ENCODE results near the gene SPON1.

The SPON1 gene

DNA sequence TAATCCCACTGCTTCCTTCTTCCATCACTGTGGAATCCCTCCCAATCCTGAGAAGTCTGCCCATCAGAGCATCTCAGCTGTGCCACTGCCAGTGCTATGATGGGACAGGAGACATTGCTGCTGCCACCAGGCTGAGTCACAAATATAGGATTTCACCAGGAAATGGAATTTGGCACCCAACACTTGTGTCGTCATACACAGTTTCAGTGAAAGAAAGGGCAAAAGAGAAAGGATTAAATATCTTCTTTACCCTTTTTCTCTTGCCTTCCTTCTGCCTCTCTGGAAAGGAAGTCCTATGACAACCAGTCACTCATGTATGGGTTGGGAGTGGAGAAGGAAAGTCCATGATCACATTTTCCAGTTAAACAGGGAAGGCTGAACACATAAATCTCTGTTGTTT, 133.4 kb downstream of the SPON1 start:
- no peaks in the 10 kb centered on the region for H3K36me3 ChIP-seq (ENCODE audit: control insufficient read depth, low read depth, low read length)
- no peak overlapping the region for H3K9ac ChIP-seq (ENCODE audit: low read length)
- H3K9me3 ChIP-seq (ENCODE audit: control insufficient read depth, low read depth, low read length), result no peaks in the 10 kb centered on the region
- H3K4me3 ChIP-seq (ENCODE audit: low read length), result no peak overlapping the region
- H3K27me3 ChIP-seq (ENCODE audit: control insufficient read depth, insufficient read depth, low read length), result no peaks in the 10 kb centered on the region
- H3K27ac ChIP-seq (ENCODE audit: low read length), result no peak overlapping the region
- no peaks in the 10 kb centered on the region for H3K4me1 ChIP-seq (ENCODE audit: control insufficient read depth, low read depth, low read length)

DNA sequence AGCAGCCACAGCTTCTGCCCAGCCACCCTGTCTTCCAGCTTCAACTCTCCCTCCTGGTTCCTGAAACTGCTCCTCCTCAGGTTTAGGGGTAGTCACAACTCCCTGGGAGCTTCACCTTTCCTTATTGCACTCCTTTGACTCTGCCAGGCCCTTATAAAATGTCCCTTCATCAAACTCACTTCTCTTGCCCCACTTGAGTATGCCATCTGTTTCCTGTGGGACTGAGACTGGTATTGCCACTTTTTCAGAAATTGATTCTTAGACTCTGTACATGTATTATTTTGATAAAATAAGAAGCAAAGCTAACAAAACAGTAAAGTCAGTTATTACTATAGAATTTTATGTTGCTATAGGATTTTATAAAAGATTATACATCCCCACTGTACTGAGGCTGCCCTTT, 134.1 kb downstream of the SPON1 start:
- Histone ChIP-seq H3K36me3 (ENCODE audit: control insufficient read depth, low read depth, low read length) (no peaks in the 10 kb centered on the region), H3K9ac (ENCODE audit: low read length) (no peak overlapping the region), H3K9me3 (ENCODE audit: control insufficient read depth, low read depth, low read length) (no peaks in the 10 kb centered on the region), H3K4me3 (ENCODE audit: low read length) (no peak overlapping the region), H3K4me1 (ENCODE audit: control insufficient read depth, low read depth, low read length) (no peaks in the 10 kb centered on the region), H3K27me3 (ENCODE audit: control insufficient read depth, insufficient read depth, low read length) (no peaks in the 10 kb centered on the region), H3K27ac (ENCODE audit: low read length) (no peak overlapping the region)

DNA sequence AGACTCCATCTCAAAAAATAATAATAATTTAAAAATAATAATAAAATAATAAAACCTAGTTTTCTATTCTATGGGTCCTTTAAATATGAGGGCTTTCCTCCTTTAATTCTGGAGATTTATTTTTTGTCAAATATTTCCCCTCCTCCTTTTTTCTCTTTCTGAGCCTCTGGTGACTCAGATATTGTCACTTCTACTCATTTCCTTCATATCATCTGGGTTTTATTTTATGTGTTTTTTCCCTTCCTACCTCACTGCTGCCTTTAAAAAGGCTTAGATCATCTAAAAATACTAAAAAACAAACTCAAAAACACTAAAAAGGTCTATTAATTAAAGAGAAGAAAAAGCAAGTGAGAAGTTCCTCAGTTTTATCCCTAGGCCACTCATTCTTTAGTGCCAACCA, 138.9 kb downstream of the SPON1 start:
- Histone ChIP-seq H3K27me3 (ENCODE audit: control insufficient read depth, insufficient read depth, low read length) (no peaks in the 10 kb centered on the region), H3K36me3 (ENCODE audit: control insufficient read depth, low read depth, low read length) (no peaks in the 10 kb centered on the region), H3K4me3 (ENCODE audit: low read length) (no peak overlapping the region), H3K4me1 (ENCODE audit: control insufficient read depth, low read depth, low read length) (no peaks in the 10 kb centered on the region), H3K9me3 (ENCODE audit: control insufficient read depth, low read depth, low read length) (no peaks in the 10 kb centered on the region), H3K27ac (ENCODE audit: low read length) (no peak overlapping the region), H3K9ac (ENCODE audit: low read length) (no peak overlapping the region)

DNA sequence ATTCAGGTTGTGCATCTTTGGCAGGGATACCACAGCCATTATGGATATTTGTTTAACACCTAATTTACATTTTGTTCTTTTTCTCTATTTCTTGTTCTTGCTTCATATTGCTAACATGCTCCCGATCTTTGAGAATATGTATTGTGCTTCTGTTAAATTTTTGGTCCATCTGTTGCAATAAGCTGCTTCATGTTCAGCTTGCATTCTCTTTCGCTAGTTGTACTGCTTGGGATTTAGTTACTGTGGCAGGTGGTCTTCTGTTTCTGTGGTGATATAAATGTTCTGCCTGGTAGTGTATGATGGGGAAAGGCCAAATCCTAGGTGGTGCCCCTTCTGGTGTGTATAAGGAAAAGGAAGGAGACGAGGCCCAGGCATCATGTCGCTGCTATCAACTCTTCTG, 140.2 kb downstream of the SPON1 start:
- Histone ChIP-seq H3K27ac (ENCODE audit: low read length) (no peak overlapping the region), H3K9ac (ENCODE audit: low read length) (no peak overlapping the region), H3K27me3 (ENCODE audit: control insufficient read depth, insufficient read depth, low read length) (no peaks in the 10 kb centered on the region), H3K9me3 (ENCODE audit: control insufficient read depth, low read depth, low read length) (no peaks in the 10 kb centered on the region), H3K36me3 (ENCODE audit: control insufficient read depth, low read depth, low read length) (no peaks in the 10 kb centered on the region), H3K4me1 (ENCODE audit: control insufficient read depth, low read depth, low read length) (no peaks in the 10 kb centered on the region), H3K4me3 (ENCODE audit: low read length) (no peak overlapping the region)

DNA sequence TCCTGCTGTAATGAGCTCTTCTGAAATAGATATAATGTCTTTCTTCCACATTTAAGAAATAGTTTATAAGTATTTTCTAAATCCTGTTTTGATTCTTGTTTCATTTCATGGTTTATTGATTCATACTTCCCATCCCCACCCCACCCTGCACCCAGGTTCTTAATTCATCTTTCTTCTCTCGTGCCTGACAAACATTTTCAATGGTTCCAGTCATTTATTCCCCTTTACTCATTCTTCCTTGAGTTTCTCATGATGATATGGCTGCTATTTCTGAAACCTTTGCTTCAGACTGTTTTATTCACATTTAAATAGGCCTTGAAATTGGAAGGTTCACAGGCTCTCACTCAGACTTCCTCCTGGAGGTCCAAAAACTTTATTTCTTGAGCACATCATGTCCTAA, 142.9 kb downstream of the SPON1 start:
- Histone ChIP-seq H3K27ac (ENCODE audit: low read length) (no peak overlapping the region), H3K4me1 (ENCODE audit: control insufficient read depth, low read depth, low read length) (no peaks in the 10 kb centered on the region), H3K4me3 (ENCODE audit: low read length) (no peak overlapping the region), H3K9ac (ENCODE audit: low read length) (no peak overlapping the region), H3K27me3 (ENCODE audit: control insufficient read depth, insufficient read depth, low read length) (no peaks in the 10 kb centered on the region), H3K36me3 (ENCODE audit: control insufficient read depth, low read depth, low read length) (no peaks in the 10 kb centered on the region), H3K9me3 (ENCODE audit: control insufficient read depth, low read depth, low read length) (no peaks in the 10 kb centered on the region)

DNA sequence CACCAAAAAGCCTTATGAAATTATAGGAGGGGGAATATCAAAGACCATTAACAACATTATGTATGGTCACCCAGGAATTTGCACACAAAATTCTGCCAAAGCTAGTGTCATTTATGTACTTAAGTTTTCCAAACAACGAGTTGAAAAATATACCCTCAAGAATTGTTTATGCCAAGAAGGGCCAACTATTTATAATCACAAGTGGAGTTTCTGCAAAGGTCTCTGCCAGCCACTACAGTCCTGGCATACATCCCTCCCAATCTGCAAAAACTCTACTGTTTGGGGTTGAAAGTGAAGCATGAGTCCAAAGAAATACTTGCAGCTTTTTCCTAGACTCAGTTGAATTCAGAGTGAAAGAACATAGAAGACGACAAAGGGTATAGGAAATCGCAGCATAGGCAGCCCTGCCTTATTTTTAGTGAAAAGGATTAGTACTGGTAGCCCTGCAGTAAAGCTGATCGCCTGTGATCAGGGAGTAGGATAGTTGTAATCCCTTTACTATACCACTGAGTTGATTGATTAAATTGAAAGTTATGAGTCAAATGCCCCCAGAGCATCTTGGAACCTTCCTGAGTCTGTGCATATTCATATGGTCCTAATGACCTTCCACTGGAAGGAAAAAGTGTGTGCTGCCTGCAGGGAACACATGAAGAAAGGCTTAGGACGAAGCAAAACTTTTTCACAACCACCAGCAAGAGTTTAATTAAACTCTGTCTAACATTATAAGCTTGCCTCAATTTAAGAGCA, 144.0 kb downstream of the SPON1 start:
- no peak overlapping the region for H3K27ac ChIP-seq (ENCODE audit: low read length)
- H3K4me1 ChIP-seq (ENCODE audit: control insufficient read depth, low read depth, low read length), result no peaks in the 10 kb centered on the region
- H3K36me3 ChIP-seq (ENCODE audit: control insufficient read depth, low read depth, low read length), result no peaks in the 10 kb centered on the region
- no peak overlapping the region for H3K4me3 ChIP-seq (ENCODE audit: low read length)
- H3K27me3 ChIP-seq (ENCODE audit: control insufficient read depth, insufficient read depth, low read length), result no peaks in the 10 kb centered on the region
- H3K9ac ChIP-seq (ENCODE audit: low read length), result no peak overlapping the region
- no peaks in the 10 kb centered on the region for H3K9me3 ChIP-seq (ENCODE audit: control insufficient read depth, low read depth, low read length)

DNA sequence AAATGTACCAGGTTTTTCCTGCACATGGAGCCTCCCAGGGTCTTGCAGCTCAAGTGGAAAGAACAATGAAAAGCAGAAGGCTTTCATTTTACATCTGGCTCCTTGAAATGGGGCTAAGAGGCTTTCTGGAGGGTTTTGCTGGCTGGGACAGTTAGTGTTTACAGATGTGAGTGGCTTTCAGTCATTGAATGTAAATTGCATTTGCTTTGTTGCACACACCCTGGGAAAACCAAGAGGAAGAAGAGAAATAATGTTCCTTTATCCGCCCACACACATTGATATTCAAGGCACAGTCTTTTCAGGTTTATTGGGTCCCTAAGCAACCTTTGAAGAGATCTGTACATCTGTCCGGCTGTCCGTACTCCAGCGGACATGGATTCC, 144.5 kb downstream of the SPON1 start:
- no peaks in the 10 kb centered on the region for H3K27me3 ChIP-seq (ENCODE audit: control insufficient read depth, insufficient read depth, low read length)
- H3K4me1 ChIP-seq (ENCODE audit: control insufficient read depth, low read depth, low read length), result no peaks in the 10 kb centered on the region
- no peak overlapping the region for H3K9ac ChIP-seq (ENCODE audit: low read length)
- no peaks in the 10 kb centered on the region for H3K9me3 ChIP-seq (ENCODE audit: control insufficient read depth, low read depth, low read length)
- H3K36me3 ChIP-seq (ENCODE audit: control insufficient read depth, low read depth, low read length), result no peaks in the 10 kb centered on the region
- no peak overlapping the region for H3K4me3 ChIP-seq (ENCODE audit: low read length)
- no peak overlapping the region for H3K27ac ChIP-seq (ENCODE audit: low read length)

DNA sequence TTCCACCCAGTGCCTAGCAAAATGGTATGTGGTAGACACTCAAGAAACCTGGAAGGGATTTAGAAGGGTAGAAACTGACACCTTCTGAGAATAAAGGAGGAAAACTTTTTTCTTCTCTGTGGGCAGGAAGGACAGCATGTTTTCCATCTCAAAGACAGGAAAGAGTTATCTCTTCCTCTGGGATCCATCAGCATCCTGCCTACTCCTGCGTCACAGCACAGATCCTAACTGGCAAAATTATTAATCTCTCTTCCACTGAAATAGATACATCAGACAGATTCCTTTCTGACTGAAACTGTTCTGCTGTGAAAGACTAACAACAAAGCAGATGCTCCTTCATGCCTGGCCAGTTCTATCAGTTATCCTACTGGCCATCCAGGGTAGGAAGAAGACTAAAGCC, 147.2 kb downstream of the SPON1 start:
- Histone ChIP-seq H3K4me3 (ENCODE audit: low read length) (no peak overlapping the region), H3K4me1 (ENCODE audit: control insufficient read depth, low read depth, low read length) (no peaks in the 10 kb centered on the region), H3K27ac (ENCODE audit: low read length) (no peak overlapping the region), H3K27me3 (ENCODE audit: control insufficient read depth, insufficient read depth, low read length) (no peaks in the 10 kb centered on the region), H3K9me3 (ENCODE audit: control insufficient read depth, low read depth, low read length) (no peaks in the 10 kb centered on the region), H3K36me3 (ENCODE audit: control insufficient read depth, low read depth, low read length) (no peaks in the 10 kb centered on the region), H3K9ac (ENCODE audit: low read length) (no peak overlapping the region)

DNA sequence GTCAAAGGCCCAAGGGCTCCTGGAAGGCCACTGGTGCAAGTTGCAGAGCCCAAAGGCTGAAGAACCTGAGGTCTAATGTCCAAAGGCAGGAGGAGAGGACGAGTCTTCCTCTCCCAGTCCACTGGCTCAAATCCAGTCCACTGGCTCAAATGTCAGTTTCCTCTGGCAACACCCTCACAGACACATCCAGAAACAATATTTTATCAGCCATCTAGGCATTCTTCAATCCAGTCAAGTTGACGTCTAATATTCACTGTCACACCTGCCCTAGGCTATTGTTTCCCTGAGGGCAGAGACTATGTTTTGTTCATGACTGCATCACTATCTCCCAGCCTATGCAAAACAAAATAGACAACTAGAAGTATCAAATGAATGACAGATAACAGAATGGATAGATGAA, 148.1 kb downstream of the SPON1 start:
- no peaks in the 10 kb centered on the region for H3K36me3 ChIP-seq (ENCODE audit: control insufficient read depth, low read depth, low read length)
- no peak overlapping the region for H3K27ac ChIP-seq (ENCODE audit: low read length)
- no peak overlapping the region for H3K4me3 ChIP-seq (ENCODE audit: low read length)
- H3K9me3 ChIP-seq (ENCODE audit: control insufficient read depth, low read depth, low read length), result no peaks in the 10 kb centered on the region
- no peak overlapping the region for H3K9ac ChIP-seq (ENCODE audit: low read length)
- no peaks in the 10 kb centered on the region for H3K4me1 ChIP-seq (ENCODE audit: control insufficient read depth, low read depth, low read length)
- no peaks in the 10 kb centered on the region for H3K27me3 ChIP-seq (ENCODE audit: control insufficient read depth, insufficient read depth, low read length)

DNA sequence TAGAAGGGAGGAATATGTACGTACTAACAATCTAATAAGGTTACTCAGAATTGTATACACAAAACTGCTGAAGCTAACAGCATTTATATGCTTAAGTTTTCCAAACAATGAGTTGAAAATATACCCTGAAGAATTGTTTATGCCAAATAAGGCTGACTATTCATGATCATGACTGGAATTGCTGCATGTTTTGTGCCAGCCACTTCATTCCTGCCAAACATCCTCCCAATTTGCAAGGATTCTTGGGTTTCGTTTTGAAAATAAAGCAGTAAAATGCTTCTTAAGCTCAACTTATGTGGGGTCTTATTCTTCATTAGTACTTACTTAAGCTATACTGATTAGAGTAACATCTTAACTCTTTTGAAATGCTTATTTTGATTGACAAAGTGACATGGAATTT, 149.0 kb downstream of the SPON1 start:
- Histone ChIP-seq H3K9ac (ENCODE audit: low read length) (no peak overlapping the region), H3K36me3 (ENCODE audit: control insufficient read depth, low read depth, low read length) (no peaks in the 10 kb centered on the region), H3K9me3 (ENCODE audit: control insufficient read depth, low read depth, low read length) (no peaks in the 10 kb centered on the region), H3K27me3 (ENCODE audit: control insufficient read depth, insufficient read depth, low read length) (no peaks in the 10 kb centered on the region), H3K4me1 (ENCODE audit: control insufficient read depth, low read depth, low read length) (no peaks in the 10 kb centered on the region), H3K4me3 (ENCODE audit: low read length) (no peak overlapping the region), H3K27ac (ENCODE audit: low read length) (no peak overlapping the region)

DNA sequence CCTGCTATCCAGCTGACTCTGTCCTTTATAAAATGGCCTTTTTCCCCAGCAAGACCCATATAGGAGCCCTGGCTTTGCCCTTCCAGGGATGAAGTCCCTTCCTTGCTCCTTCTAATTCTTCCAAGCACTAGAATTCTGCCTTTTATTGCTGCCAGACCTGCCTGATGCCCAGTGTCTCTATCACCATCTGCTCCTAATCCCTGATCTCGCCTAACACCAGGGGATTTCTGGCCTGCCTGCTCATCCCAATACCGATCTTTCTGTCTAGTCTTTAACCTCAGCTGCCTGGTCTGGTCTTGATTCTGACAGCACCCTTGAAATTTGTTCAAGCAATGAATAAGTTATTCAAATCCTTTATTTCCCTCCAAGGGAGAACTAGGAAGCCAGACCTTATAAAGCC, 150.2 kb downstream of the SPON1 start:
- Histone ChIP-seq H3K4me3 (ENCODE audit: low read length) (no peak overlapping the region), H3K9me3 (ENCODE audit: control insufficient read depth, low read depth, low read length) (no peaks in the 10 kb centered on the region), H3K4me1 (ENCODE audit: control insufficient read depth, low read depth, low read length) (no peaks in the 10 kb centered on the region), H3K36me3 (ENCODE audit: control insufficient read depth, low read depth, low read length) (no peaks in the 10 kb centered on the region), H3K9ac (ENCODE audit: low read length) (no peak overlapping the region), H3K27me3 (ENCODE audit: control insufficient read depth, insufficient read depth, low read length) (no peaks in the 10 kb centered on the region), H3K27ac (ENCODE audit: low read length) (no peak overlapping the region)

DNA sequence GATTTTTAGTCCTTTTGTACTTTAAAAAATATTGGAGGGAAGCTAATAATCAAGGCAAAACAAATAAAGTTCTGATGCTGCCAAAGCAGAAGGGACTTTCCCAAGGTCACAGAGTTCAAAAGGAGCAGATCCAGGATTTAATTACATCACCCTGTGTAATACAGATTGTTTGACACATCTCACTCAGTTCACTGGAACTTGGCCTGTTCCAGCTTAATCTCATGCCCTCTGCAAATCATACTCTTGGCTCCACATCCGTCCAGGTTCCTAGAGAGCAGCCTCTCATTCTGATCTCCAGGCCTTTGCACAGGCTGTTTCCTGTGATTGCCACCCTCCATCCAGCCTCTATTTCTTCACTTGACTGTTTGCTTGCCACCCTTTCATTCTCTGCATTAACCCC, 151.7 kb downstream of the SPON1 start:
- no peak overlapping the region for H3K27ac ChIP-seq (ENCODE audit: low read length)
- H3K4me3 ChIP-seq (ENCODE audit: low read length), result no peak overlapping the region
- H3K9ac ChIP-seq (ENCODE audit: low read length), result no peak overlapping the region
- H3K27me3 ChIP-seq (ENCODE audit: control insufficient read depth, insufficient read depth, low read length), result no peaks in the 10 kb centered on the region
- no peaks in the 10 kb centered on the region for H3K9me3 ChIP-seq (ENCODE audit: control insufficient read depth, low read depth, low read length)
- H3K4me1 ChIP-seq (ENCODE audit: control insufficient read depth, low read depth, low read length), result no peaks in the 10 kb centered on the region
- no peaks in the 10 kb centered on the region for H3K36me3 ChIP-seq (ENCODE audit: control insufficient read depth, low read depth, low read length)
